Measurements from ENCODE around the gene NOC3L. TPM values are rescaled to one million over a fixed set of nuclear protein-coding genes. Genes with fewer than 3 reads are reported as not detected.
A peak's percentile ranks its signal among the peaks of the same experiment; 100 is the strongest.
"Not testable (repeated sequence)": the region's sequence is repeated elsewhere in the genome, so short reads cannot be mapped to it uniquely, and the experiment has no call there.

NOC3L gene
- total RNA-seq, 4 donors from 2014 or later, result 10.3 to 14.5 (median 12.5) TPM

GRCh38 chr10:94402204-94402842 is 39.6 kb upstream of the NOC3L start, which contains the start of gene TBC1D12:
TSS of gene TBC1D12 (plus strand) at chr10:94402541. CDS start at chr10:94402614, 73 bp downstream.
- no peaks in the 10 kb centered on the region for H3K36me3 ChIP-seq
- ATAC-seq (peak; percentile 90 to 93), DNase-seq (peak; percentile 91 to 94)
- H3K27ac ChIP-seq, result peak within 1 kb of the TSS; percentile 87 to 97 (median 90)
- intact Hi-C loops (cut with DNase I; ENCODE audit: low total_unique reads), result loop anchor here (1.0 to 5.0 kb wide), 3 partner anchors 40 to 400 kb away; partner anchors contain the start of gene NOC3L
- TF ChIP-seq POLR2A (IDR thresholded peaks at IDR 0.05) (peak; percentile 78 to 82), CTCF (IDR thresholded peaks at IDR 0.05 in 4 of 5, conservative IDR thresholded peaks at IDR 0.05 in 1 of 5) (no peak)
- in situ Hi-C loops (cut with MboI; ENCODE audit: low sequenced_read_pairs in 4 of 4), result no loop called here
- peaks cover 21% of the 10 kb centered on the region in 2 donors for H3K4me1 ChIP-seq
- peaks cover 0 to 6% (median 2%) of the 10 kb centered on the region in 3 donors for H3K27me3 ChIP-seq
- H3K4me3 ChIP-seq, result peak within 1 kb of the TSS; percentile 70 to 95 (median 82)
- H3K9me3 ChIP-seq, result no peaks in the 10 kb centered on the region

GRCh38 chr10:94398762-94399161 is 36.0 kb upstream of the NOC3L start:
- Histone ChIP-seq H3K4me3 (no peak overlapping the region), H3K4me1 (no peaks in the 10 kb centered on the region), H3K27me3 (peaks cover 0 to 6% (median 3%) of the 10 kb centered on the region in 3 donors), H3K36me3 (no peaks in the 10 kb centered on the region), H3K27ac (no peak overlapping the region), H3K9me3 (no peaks in the 10 kb centered on the region)
- intact Hi-C loops (cut with DNase I; ENCODE audit: low total_unique reads), result no loop called here
- no peak for DNase-seq
- in situ Hi-C loops (cut with MboI; ENCODE audit: low sequenced_read_pairs in 4 of 4), result no loop called here
- no peak for ATAC-seq
- TF ChIP-seq CTCF (IDR thresholded peaks at IDR 0.05 in 4 of 5, conservative IDR thresholded peaks at IDR 0.05 in 1 of 5) (no peak), POLR2A (IDR thresholded peaks at IDR 0.05) (no peak)

- DNase-seq (no peak), ATAC-seq (no peak)
- no peaks in the 10 kb centered on the region for H3K36me3 ChIP-seq
- no peaks in the 10 kb centered on the region for H3K4me1 ChIP-seq
- in situ Hi-C loops (cut with MboI; ENCODE audit: low sequenced_read_pairs in 4 of 4), result no loop called here
- H3K27ac ChIP-seq, result no peak overlapping the region
- intact Hi-C loops (cut with DNase I; ENCODE audit: low total_unique reads), result no loop called here
- H3K4me3 ChIP-seq, result no peak overlapping the region
- TF ChIP-seq POLR2A (IDR thresholded peaks at IDR 0.05) (no peak), CTCF (IDR thresholded peaks at IDR 0.05 in 4 of 5, conservative IDR thresholded peaks at IDR 0.05 in 1 of 5) (no peak)
- peaks cover 0 to 6% (median 3%) of the 10 kb centered on the region in 3 donors for H3K27me3 ChIP-seq
- H3K9me3 ChIP-seq, result no peaks in the 10 kb centered on the region
Measured at GRCh38 chr10:94397549-94398370, 35.0 kb upstream of the NOC3L start.

GRCh38 chr10:94392117-94392516 is 29.4 kb upstream of the NOC3L start:
- H3K27me3 ChIP-seq; ATAC-seq; in situ Hi-C loops (cut with MboI; ENCODE audit: low sequenced_read_pairs in 4 of 4); H3K36me3 ChIP-seq; H3K9me3 ChIP-seq; intact Hi-C loops (cut with DNase I; ENCODE audit: low total_unique reads); H3K27ac ChIP-seq; DNase-seq; H3K4me1 ChIP-seq; H3K4me3 ChIP-seq: not testable (repeated sequence)

GRCh38 chr10:94385733-94386132 is 23.0 kb upstream of the NOC3L start:
- ATAC-seq; in situ Hi-C loops (cut with MboI; ENCODE audit: low sequenced_read_pairs in 4 of 4); H3K36me3 ChIP-seq; DNase-seq; H3K4me3 ChIP-seq; H3K9me3 ChIP-seq; H3K27ac ChIP-seq; H3K4me1 ChIP-seq; H3K27me3 ChIP-seq; intact Hi-C loops (cut with DNase I; ENCODE audit: low total_unique reads): not testable (repeated sequence)
